Activated CD8-positive, alpha-beta memory T cell treated with anti-CD3 and anti-CD28 coated beads, Interleukin-2, amount 10 ng/mL, durations not matched to agents 7 days and 5 days (primary cell): ENCODE data around the gene TNK1. TPM values are rescaled to one million over a fixed set of nuclear protein-coding genes. Genes with fewer than 3 reads are reported as not detected.
"Not testable (repeated sequence)": the region's sequence is repeated elsewhere in the genome, so short reads cannot be mapped to it uniquely, and the experiment has no call there.

Experiments used
- ATAC-seq: fragments of 150-1000 bp; cut with Tn5 transposase; one replicate; pipeline ENCODE4 v1.10.0; 2021; ENCODE audit warnings: moderate library complexity
- CTCF ChIA-PET: fragments of 350-600 bp; sonication (Branson Sonifier 250); formaldehyde crosslinking; loops from one replicate; lab custom pipeline; 2021; ENCODE audit warnings: antibody characterized with exemption; lab: Charles Lee
- DNase-seq: peaks from one replicate; pipeline ENCODE4 v3.0.0-alpha.2; 2020
- H3K27ac Mint-ChIP-seq: one replicate; pipeline ENCODE4 v1.8.0; 2021; ENCODE audit warnings: mild to moderate bottlenecking, mixed read lengths
- H3K27me3 Mint-ChIP-seq: one replicate; pipeline ENCODE4 v1.8.0; 2021; ENCODE audit warnings: mixed read lengths
- H3K36me3 Mint-ChIP-seq: one replicate; pipeline ENCODE4 v1.8.0; 2021; ENCODE audit warnings: mild to moderate bottlenecking, mixed read lengths
- H3K4me1 Mint-ChIP-seq: one replicate; pipeline ENCODE4 v1.8.0; 2021; ENCODE audit warnings: mixed read lengths
- H3K4me3 Mint-ChIP-seq: one replicate; pipeline ENCODE4 v1.8.0; 2021; ENCODE audit warnings: mild to moderate bottlenecking, moderate library complexity, mixed read lengths
- H3K9me3 Mint-ChIP-seq: one replicate; pipeline ENCODE4 v1.8.0; 2022; ENCODE audit warnings: low read depth, mixed read lengths
- total RNA-seq, 2 experiments: library from RNA; stranded (reverse); gene quantifications; one replicate each; pipeline ENCODE4 v1.2.3, GENCODE V29; 2021

TNK1 gene
- under 1 TPM; 0.54 to 0.61 TPM for total RNA-seq

GRCh38 chr17:7380855-7381683, at the start of gene TNK1:
Gene TNK1, plus strand, starts transcription at chr17:7381089. Its CDS starts 1,838 bp downstream, at chr17:7382927.
- Mint-ChIP-seq H3K4me1 (peaks cover 7% of the 10 kb centered on the region), H3K36me3 (peaks cover 2% of the 10 kb centered on the region), H3K9me3 (peaks cover 3% of the 10 kb centered on the region), H3K27ac (no peak within 1 kb of the TSS), H3K4me3 (no peak within 1 kb of the TSS), H3K27me3 (peaks cover 41% of the 10 kb centered on the region)
- DNase-seq (no peak), ATAC-seq (no peak)
- CTCF ChIA-PET: interaction anchor here (2.8 kb wide), 1 partner anchor 26 kb away, joined by 10 read pairs; the partner anchor contains the start of gene TMEM95

GRCh38 chr17:7332111-7332510, 48.8 kb upstream of the TNK1 start:
- CTCF ChIA-PET: interaction anchor here (0.6 kb wide), 1 partner anchor 104 kb away, joined by 3 read pairs; no protein-coding TSS in a partner anchor
- H3K9me3 Mint-ChIP-seq: no peaks in the 10 kb centered on the region
- peaks cover 45% of the 10 kb centered on the region for H3K4me1 Mint-ChIP-seq

DNA sequence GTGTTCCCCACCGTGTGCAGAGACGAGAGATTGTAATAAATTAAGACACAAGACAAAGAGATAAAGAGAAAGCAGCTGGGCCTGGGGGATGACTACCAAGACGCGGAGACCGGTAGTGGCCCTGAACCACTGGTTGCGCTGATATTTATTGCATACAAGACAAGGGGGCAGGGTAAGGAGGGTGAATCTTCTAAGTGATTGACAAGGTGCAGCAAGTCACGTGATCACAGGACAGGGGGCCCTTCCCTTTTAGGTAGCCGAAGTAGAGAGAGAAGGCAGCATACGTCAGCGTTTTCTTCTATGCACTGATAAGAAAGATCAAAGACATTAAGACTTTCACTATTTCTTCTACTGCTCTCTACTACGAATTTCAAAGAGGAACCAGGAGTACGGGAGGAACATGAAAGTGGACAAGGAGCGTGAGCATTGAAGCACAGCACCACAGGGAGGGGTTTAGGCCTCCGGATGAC, 48.3 kb upstream of the TNK1 start:
- ATAC-seq, H3K9me3 Mint-ChIP-seq, H3K36me3 Mint-ChIP-seq, H3K27me3 Mint-ChIP-seq: not testable (repeated sequence)
- peak; percentile 73 for DNase-seq
- Mint-ChIP-seq H3K27ac (peak overlapping the region; percentile 77), H3K4me1 (peaks cover 47% of the 10 kb centered on the region), H3K4me3 (peak overlapping the region; percentile 54)
- CTCF ChIA-PET: interaction anchor here (0.6 kb wide), 1 partner anchor 104 kb away, joined by 3 read pairs; no protein-coding TSS in a partner anchor

More at GRCh38 chr17:7332111-7332510, 48.8 kb upstream of the TNK1 start:
- Mint-ChIP-seq H3K36me3 (peaks cover 3% of the 10 kb centered on the region), H3K27me3 (no peaks in the 10 kb centered on the region), H3K4me3 (peak overlapping the region; percentile 54), H3K27ac (peak overlapping the region; percentile 77)
- ATAC-seq: no peak
- no peak for DNase-seq

GRCh38 chr17:7334938-7335538, 45.9 kb upstream of the TNK1 start:
- Mint-ChIP-seq H3K27ac (peak overlapping the region; percentile 96), H3K4me3 (peak overlapping the region; percentile 93), H3K27me3 (no peaks in the 10 kb centered on the region), H3K4me1 (peaks cover 46% of the 10 kb centered on the region), H3K9me3 (no peaks in the 10 kb centered on the region), H3K36me3 (peaks cover 19% of the 10 kb centered on the region)
- ATAC-seq (no peak), DNase-seq (no peak)
- CTCF ChIA-PET: interaction anchor here (1.5 to 6.4 kb wide), 8 partner anchors 10 to 101 kb away, joined by 4 to 61 read pairs (median 14); partner anchors contain the start of genes GPS2, KCTD11, TMEM102 and TMEM95

DNA sequence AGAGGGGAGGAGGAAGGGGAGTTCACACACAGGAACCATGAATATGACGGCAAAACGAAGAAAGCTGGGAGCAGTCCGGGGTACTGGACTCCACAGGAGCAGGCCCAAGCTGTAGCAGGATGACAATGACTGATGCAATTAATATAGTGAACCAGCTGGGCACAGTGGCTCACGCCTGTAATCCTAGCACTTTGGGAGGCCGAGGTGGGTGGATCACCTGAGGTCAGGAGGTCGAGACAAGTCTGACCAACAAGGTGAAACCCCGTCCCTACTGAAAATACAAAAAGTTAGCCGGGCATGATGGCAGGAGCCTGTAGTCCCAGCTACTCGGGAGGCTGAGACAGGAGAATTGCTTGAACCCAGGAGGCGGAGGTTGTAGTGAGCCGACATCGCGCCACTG, 45.1 kb upstream of the TNK1 start:
- H3K9me3 Mint-ChIP-seq: not testable (repeated sequence)
- peaks cover 48% of the 10 kb centered on the region for H3K4me1 Mint-ChIP-seq

GRCh38 chr17:7336240-7337175, 44.4 kb upstream of the TNK1 start, which contains the start of gene ACAP1:
Gene ACAP1, plus strand, starts transcription at chr17:7336529. Its CDS starts 206 bp downstream, at chr17:7336735.
- Mint-ChIP-seq H3K4me1 (peaks cover 48% of the 10 kb centered on the region), H3K4me3 (peak within 1 kb of the TSS; percentile 93), H3K27ac (peak within 1 kb of the TSS; percentile 96), H3K27me3 (no peaks in the 10 kb centered on the region), H3K36me3 (peaks cover 27% of the 10 kb centered on the region), H3K9me3 (no peaks in the 10 kb centered on the region)
- ATAC-seq (peak; percentile 95), DNase-seq (peak; percentile 96)
- CTCF ChIA-PET: interaction anchor here (0.6 to 6.4 kb wide), 26 partner anchors 8 to 803 kb away, joined by 3 to 61 read pairs (median 4); partner anchors contain the start of genes CHRNB1, FXR2, GPS2 and KCTD11

More for the DNA sequence above, 45.1 kb upstream of the TNK1 start:
- CTCF ChIA-PET: interaction anchor here (0.6 to 6.4 kb wide), 19 partner anchors 10 to 804 kb away, joined by 3 to 61 read pairs (median 5); partner anchors contain the start of genes CHRNB1, GPS2, KCTD11 and SLC2A4
- not testable (repeated sequence) for ATAC-seq, H3K27me3 Mint-ChIP-seq, DNase-seq
- H3K4me3 Mint-ChIP-seq: peak overlapping the region; percentile 93
- peaks cover 23% of the 10 kb centered on the region for H3K36me3 Mint-ChIP-seq
- H3K27ac Mint-ChIP-seq: peak overlapping the region; percentile 96

DNA sequence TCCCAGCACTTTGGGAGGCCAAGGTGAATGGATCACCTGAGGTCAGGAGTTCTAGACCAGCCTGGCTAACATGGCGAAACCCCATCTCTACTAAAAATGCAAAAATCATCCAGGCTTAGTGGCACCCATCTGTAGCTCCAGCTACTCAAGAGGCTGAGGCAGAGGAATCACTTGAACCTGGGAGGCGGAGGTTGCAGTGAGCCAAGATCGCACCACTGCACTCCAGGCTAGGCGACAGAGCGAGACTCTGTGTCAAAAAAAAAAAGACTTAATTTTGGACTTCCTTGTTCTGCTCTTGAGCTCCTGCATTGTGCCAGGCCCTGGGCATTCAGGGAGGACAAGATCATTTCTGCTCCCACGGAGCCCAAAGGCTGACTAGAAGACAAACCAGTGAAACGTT, 43.3 kb upstream of the TNK1 start:
- not testable (repeated sequence) for H3K9me3 Mint-ChIP-seq, ATAC-seq, DNase-seq, H3K27me3 Mint-ChIP-seq
- Mint-ChIP-seq H3K27ac (peak overlapping the region; percentile 96), H3K4me1 (peaks cover 45% of the 10 kb centered on the region), H3K4me3 (peak overlapping the region; percentile 93), H3K36me3 (peaks cover 34% of the 10 kb centered on the region)
- CTCF ChIA-PET: interaction anchor here (1.0 to 6.4 kb wide), 16 partner anchors 9 to 350 kb away, joined by 3 to 61 read pairs (median 6); partner anchors contain the start of genes GPS2, KCTD11, NEURL4 and SLC2A4

- Mint-ChIP-seq H3K9me3 (no peaks in the 10 kb centered on the region), H3K27ac (no peak overlapping the region), H3K4me3 (no peak overlapping the region), H3K27me3 (no peaks in the 10 kb centered on the region), H3K4me1 (peaks cover 39% of the 10 kb centered on the region), H3K36me3 (peaks cover 40% of the 10 kb centered on the region)
- CTCF ChIA-PET: interaction anchor here (0.9 to 2.8 kb wide), 2 partner anchors 11 to 18 kb away, joined by 3 to 6 read pairs; partner anchors contain the start of gene NEURL4
- no peak for DNase-seq
- ATAC-seq: no peak
These were observed 40.7 kb upstream of the TNK1 start for GRCh38 chr17:7340179-7340578.

- CTCF ChIA-PET: interaction anchor here (0.9 to 1.5 kb wide), 3 partner anchors 20 to 28 kb away, joined by 3 read pairs; no protein-coding TSS in a partner anchor
- Mint-ChIP-seq H3K4me3 (no peak overlapping the region), H3K36me3 (peaks cover 47% of the 10 kb centered on the region), H3K27ac (peak overlapping the region; percentile 9), H3K4me1 (peaks cover 30% of the 10 kb centered on the region), H3K27me3 (no peaks in the 10 kb centered on the region), H3K9me3 (no peaks in the 10 kb centered on the region)
- DNase-seq: no peak
- no peak for ATAC-seq
These were observed 39.0 kb upstream of the TNK1 start for GRCh38 chr17:7341842-7342241.

DNA sequence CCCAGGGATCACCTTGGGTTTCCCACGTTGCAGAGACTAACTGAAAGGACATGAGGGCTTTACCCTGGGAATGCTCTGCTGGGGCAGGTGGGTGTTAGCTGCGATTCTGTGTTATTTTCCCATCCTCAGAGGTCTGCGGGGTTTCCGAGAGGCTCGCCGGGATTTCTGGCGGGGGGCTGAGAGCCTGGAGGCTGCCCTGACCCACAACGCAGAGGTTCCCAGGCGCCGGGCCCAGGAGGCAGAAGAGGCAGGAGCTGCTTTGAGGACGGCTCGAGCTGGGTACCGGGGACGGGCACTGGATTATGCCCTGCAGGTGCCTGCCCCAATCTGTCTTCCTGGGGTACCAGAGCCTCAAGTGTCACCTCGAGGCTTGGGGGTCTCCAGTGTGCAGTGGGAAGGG, 37.6 kb upstream of the TNK1 start:
- Mint-ChIP-seq H3K4me3 (no peak overlapping the region), H3K36me3 (peaks cover 43% of the 10 kb centered on the region), H3K9me3 (no peaks in the 10 kb centered on the region), H3K27ac (no peak overlapping the region), H3K27me3 (no peaks in the 10 kb centered on the region), H3K4me1 (peaks cover 22% of the 10 kb centered on the region)
- DNase-seq: no peak
- CTCF ChIA-PET: no interaction called here
- ATAC-seq: no peak

DNA sequence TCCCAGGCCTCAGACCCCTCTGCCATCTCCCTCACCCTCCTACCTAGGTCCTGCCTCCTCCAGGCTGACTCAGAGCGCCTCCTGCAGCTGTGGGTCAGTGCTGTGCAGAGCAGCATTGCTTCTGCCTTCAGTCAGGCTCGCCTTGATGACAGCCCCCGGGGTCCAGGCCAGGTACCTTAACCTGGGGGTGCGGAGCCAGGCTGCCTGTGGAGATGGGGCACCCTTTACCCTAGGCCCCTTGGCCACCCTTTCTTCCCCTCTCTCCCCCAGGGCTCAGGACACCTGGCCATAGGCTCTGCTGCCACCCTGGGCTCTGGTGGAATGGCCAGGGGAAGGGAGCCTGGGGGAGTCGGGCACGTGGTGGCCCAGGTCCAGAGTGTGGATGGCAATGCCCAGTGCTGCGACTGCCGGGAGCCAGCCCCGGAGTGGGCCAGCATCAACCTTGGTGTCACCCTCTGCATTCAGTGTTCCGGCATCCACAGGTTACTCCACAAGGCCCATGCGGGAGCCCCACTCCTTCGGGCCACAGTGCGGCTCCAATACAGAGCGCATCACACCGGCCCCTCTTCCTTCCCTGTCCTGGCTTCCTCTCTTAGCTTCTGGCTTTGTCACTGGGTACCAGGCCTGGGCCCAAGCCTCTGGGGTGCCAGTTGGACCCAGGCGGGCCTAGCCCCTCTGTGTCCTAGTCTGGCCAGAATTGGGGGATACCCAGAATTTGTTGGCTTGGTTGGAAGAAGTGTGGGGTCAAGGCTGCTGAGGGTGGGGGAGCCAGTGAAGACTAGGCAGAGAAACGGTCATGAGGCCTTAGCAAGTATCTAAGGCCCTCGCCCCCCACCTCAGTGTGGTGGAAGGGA, 33.9 kb upstream of the TNK1 start:
- Mint-ChIP-seq H3K9me3 (no peaks in the 10 kb centered on the region), H3K36me3 (peaks cover 44% of the 10 kb centered on the region), H3K27ac (no peak overlapping the region), H3K4me1 (peaks cover 28% of the 10 kb centered on the region), H3K4me3 (no peak overlapping the region), H3K27me3 (no peaks in the 10 kb centered on the region)
- no peak for DNase-seq
- no peak for ATAC-seq
- CTCF ChIA-PET: interaction anchor here (0.7 to 4.8 kb wide), 8 partner anchors 8 to 51 kb away, joined by 4 to 61 read pairs (median 10); partner anchors contain the start of genes ACAP1, NEURL4 and TMEM95
